Activated CD4-positive, alpha-beta memory T cell treated with anti-CD3 and anti-CD28 coated beads for 36 hours (primary cell): ENCODE measurements around the gene FAM78A. TPM values are rescaled to one million over a fixed set of nuclear protein-coding genes. Genes with fewer than 3 reads are reported as not detected.

ENCODE experiments used
- CTCF ChIA-PET: fragments of 350-600 bp; sonication (Branson Sonifier 250); formaldehyde crosslinking; loops from one replicate; lab custom pipeline; 2021; ENCODE audit warnings: antibody characterized with exemption, inconsistent platforms; lab: Charles Lee
- POLR2A ChIA-PET: fragments of 350-600 bp; sonication (Branson Sonifier 250); formaldehyde crosslinking; loops from one replicate; lab custom pipeline; 2021; ENCODE audit warnings: antibody characterized with exemption; lab: Charles Lee
- DNase-seq: peaks from one replicate; pipeline ENCODE4 v3.0.0-alpha.2; 2020
- H3K27ac Mint-ChIP-seq: one replicate; pipeline ENCODE4 v1.8.0; 2021; ENCODE audit warnings: mixed read lengths
- H3K27me3 Mint-ChIP-seq: one replicate; pipeline ENCODE4 v1.8.0; 2021; ENCODE audit warnings: mixed read lengths
- H3K36me3 Mint-ChIP-seq: one replicate; pipeline ENCODE4 v1.8.0; 2021; ENCODE audit warnings: mixed read lengths
- H3K4me1 Mint-ChIP-seq: one replicate; pipeline ENCODE4 v1.8.0; 2021; ENCODE audit warnings: low read depth, mixed read lengths
- H3K4me3 Mint-ChIP-seq: one replicate; pipeline ENCODE4 v1.8.0; 2021; ENCODE audit warnings: mild to moderate bottlenecking, mixed read lengths
- H3K9me3 Mint-ChIP-seq: one replicate; pipeline ENCODE4 v1.8.0; 2021; ENCODE audit warnings: mixed read lengths
- intact Hi-C: fragments of 100-400 bp; cut with micrococcal nuclease; formaldehyde crosslinking; loops from one replicate; pipeline ENCODE4 v1.15.1; 2023
- total RNA-seq, 2 experiments: library from RNA; stranded (reverse); gene quantifications; one replicate each; pipeline ENCODE4 v1.2.3, GENCODE V29; 2021

The FAM78A gene
- 10 to 100 TPM; 34.0 to 36.2 TPM for total RNA-seq

DNA sequence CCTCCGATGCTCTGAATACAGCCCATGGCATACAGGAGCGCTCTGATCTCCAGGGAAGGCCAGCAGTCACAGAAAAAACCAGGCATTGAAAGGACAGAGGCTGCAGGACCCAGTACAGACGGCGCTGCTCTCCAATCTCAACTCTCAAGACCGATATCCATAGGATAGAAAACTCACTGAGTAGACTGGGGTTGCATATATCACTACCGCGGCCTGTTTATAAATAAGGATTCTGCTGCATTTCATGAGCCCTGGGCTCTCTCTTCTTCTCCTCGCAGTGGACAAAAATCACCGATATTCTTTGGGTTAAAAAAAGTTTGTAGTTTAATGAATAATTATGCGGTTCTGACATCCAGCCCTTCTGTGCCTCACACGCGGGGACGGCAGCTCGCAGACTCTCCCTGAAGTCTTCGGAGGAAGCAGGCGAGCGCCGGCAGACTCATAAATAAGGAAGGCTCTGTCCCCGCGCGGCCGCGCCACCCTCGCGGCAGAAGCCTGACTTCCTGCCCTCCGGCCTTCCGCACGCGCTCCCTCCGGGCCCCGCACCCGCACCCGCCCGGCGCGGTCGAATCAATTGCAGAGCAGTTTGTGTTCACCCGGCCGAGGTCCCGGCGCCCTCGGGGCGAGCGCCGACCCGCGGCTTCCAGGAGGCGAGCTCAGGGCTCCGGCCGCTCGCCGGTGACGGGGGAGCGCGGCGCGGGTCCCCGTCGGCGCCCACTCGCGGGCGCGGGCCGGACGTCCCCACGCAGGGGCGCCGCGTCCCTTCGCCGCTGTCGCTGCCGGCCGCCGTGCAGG is at the start of gene FAM78A:
FAM78A (minus strand) TSS at position 417 of the 795 bp plus-strand sequence; CDS start at position 86, 331 bp downstream.
- H3K27ac Mint-ChIP-seq = peak within 1 kb of the TSS; percentile 97

DNA sequence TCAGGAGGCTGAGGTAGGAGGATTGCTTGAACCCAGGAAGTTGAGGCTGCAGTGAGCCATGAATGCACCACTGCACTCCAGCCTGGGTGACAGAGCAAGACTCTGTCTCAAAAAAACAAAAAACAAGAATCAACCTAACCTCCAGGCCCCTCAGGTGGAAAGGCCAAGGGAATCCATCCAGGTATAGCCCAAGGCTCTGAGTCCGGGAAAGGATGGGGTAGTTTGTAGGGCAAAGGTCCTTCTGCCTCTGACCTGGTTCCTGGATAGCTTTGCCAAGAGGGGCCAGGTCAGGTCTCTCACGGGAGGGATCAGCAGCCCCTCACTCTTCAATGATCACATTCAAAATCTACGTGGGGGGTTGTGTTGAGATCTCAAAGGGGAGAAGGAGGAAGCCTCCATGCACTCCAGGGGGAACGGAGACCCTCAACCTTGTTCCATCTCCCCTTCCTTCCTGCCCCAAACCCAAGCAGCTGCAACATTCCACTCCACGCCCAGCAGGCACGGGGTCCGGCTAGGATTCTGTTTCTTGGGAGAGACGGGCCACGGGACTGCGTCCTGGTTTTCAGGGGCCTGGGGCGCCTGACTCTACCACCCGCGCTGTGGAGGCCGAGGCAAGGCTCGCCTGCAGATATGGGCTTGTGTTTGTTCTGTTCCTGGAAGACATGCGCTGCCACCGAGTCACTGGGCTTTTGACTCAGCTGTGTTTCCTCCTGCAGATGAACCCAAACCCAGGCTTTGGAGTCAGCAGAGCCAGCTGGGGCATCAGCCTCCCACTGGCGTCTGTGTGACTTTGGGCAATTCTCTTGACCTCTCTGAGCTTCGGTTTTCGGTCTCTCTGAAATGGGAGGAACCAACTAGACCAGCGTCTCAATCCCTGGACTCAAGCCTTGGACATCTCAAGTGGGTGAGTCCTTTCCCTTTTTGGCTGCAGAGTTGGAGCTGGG is 48.7 kb upstream of the FAM78A start:
- no peak for DNase-seq
- no peaks in the 10 kb centered on the region for H3K27me3 Mint-ChIP-seq
- ChIA-PET CTCF (interaction anchor here (1.5 kb wide), 1 partner anchor 12 kb away, joined by 10 read pairs; no protein-coding TSS in a partner anchor), POLR2A (interaction anchor here (0.7 kb wide), 1 partner anchor 24 kb away, joined by 3 read pairs; no protein-coding TSS in a partner anchor)
- intact Hi-C loops = no loop called here
- H3K4me1 Mint-ChIP-seq = no peaks in the 10 kb centered on the region
- H3K36me3 Mint-ChIP-seq = no peaks in the 10 kb centered on the region
- H3K9me3 Mint-ChIP-seq = no peaks in the 10 kb centered on the region
- H3K27ac Mint-ChIP-seq = no peak overlapping the region
- H3K4me3 Mint-ChIP-seq = no peak overlapping the region

More for the DNA sequence above, at the start of gene FAM78A:
- H3K9me3 Mint-ChIP-seq = no peaks in the 10 kb centered on the region
- H3K36me3 Mint-ChIP-seq = peaks cover 43% of the 10 kb centered on the region
- ChIA-PET CTCF (interaction anchor here (1.0 to 11.5 kb wide), 4 partner anchors 8 to 97 kb away, joined by 3 to 109 read pairs (median 4); no protein-coding TSS in a partner anchor), POLR2A (interaction anchor here (0.9 to 11.6 kb wide), 3 partner anchors 22 to 151 kb away, joined by 3 to 180 read pairs (median 5); partner anchors contain the start of gene NUP214)
- peak; percentile 71 for DNase-seq
- peak within 1 kb of the TSS; percentile 99 for H3K4me3 Mint-ChIP-seq
- H3K4me1 Mint-ChIP-seq = peaks cover 26% of the 10 kb centered on the region
- intact Hi-C loops = loop anchor here (5.0 kb wide), 1 partner anchor 226 kb away; the partner anchor contains the start of gene POMT1
- no peaks in the 10 kb centered on the region for H3K27me3 Mint-ChIP-seq

- H3K9me3 Mint-ChIP-seq = no peaks in the 10 kb centered on the region
- intact Hi-C loops = no loop called here
- POLR2A ChIA-PET = no interaction called here
- no peaks in the 10 kb centered on the region for H3K36me3 Mint-ChIP-seq
- H3K27ac Mint-ChIP-seq = no peak overlapping the region
- H3K4me1 Mint-ChIP-seq = no peaks in the 10 kb centered on the region
- H3K27me3 Mint-ChIP-seq = no peaks in the 10 kb centered on the region
- CTCF ChIA-PET = interaction anchor here (2.3 kb wide), 1 partner anchor 13 kb away, joined by 11 read pairs; no protein-coding TSS in a partner anchor
- H3K4me3 Mint-ChIP-seq = no peak overlapping the region
- DNase-seq = no peak
Observed at GRCh38 chr9:131323629-131324028, 47.3 kb upstream of the FAM78A start.

GRCh38 chr9:131320031-131320685 is 43.8 kb upstream of the FAM78A start:
- Mint-ChIP-seq H3K27me3 (no peaks in the 10 kb centered on the region), H3K36me3 (no peaks in the 10 kb centered on the region), H3K4me3 (no peak overlapping the region), H3K27ac (no peak overlapping the region), H3K4me1 (no peaks in the 10 kb centered on the region), H3K9me3 (no peaks in the 10 kb centered on the region)
- intact Hi-C loops = no loop called here
- ChIA-PET POLR2A (no interaction called here), CTCF (interaction anchor here (2.0 kb wide), 1 partner anchor 16 kb away, joined by 8 read pairs; no protein-coding TSS in a partner anchor)
- no peak for DNase-seq

DNA sequence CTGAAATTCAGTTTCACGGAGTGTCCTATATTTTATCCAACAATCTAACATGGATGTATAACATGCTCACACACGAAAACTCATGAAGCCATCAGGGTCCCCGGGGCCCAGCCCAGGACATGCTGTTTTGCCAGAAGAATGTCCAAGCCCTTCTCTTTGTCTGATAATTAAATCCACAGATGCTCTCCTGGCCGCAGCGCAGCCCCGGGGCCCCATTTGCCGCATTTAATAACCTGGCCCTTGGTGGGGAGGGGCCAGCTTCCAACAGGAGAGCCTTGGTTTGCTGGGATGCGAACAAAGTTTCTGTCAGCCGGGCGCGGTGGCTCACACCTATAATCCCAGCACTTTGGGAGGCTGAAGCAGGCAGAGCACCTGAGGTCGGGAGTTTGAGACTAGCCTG is 43.2 kb upstream of the FAM78A start:
- intact Hi-C loops = no loop called here
- H3K27ac Mint-ChIP-seq = no peak overlapping the region

DNA sequence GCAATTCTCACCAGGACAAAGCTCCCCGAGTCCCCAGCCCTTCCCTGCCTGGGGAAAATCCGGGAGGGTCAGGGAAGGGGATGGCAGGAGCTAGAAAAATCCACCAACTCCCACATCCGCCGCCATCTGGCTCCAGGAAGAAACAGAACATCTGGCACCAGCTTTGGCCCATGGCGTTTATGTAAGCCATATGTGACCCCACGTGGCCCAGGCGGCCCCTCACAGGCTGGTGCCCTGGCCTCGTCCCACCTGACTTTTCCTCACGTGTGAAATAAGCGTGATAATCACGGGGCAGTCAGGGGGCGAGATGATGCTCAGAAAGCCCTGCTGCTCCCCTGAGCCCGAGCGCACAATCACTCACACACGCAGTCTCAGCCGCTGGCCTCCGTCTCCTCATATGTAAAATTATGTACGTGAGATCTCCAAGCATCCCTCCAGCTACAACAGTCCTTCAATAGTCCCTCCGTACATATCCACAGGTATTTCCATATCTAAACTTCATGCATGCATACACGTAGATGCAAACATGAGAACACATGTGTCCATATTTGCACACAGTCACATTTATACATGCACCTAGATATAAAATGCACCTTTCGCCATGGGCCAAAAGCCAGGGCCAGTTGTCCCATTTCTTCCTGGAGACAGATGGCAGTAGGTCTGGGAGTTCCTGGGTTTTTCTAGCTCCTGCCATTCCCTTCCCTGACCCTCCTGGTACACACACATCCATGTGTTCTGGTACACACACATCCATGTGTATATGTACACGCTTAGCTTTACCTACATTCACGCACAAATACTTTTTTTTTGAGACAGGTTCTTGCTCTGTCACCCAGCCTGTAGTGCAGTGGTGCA is 42.1 kb upstream of the FAM78A start:
- H3K4me3 Mint-ChIP-seq = no peak overlapping the region
- H3K27me3 Mint-ChIP-seq = peaks cover 2% of the 10 kb centered on the region
- no peak overlapping the region for H3K27ac Mint-ChIP-seq
- DNase-seq = no peak
- POLR2A ChIA-PET = no interaction called here
- H3K4me1 Mint-ChIP-seq = no peaks in the 10 kb centered on the region
- H3K36me3 Mint-ChIP-seq = no peaks in the 10 kb centered on the region
- intact Hi-C loops = no loop called here
- H3K9me3 Mint-ChIP-seq = no peaks in the 10 kb centered on the region
- CTCF ChIA-PET = interaction anchor here (1.3 kb wide), 1 partner anchor 18 kb away, joined by 4 read pairs; no protein-coding TSS in a partner anchor

More for the DNA sequence above, 43.2 kb upstream of the FAM78A start:
- Mint-ChIP-seq H3K9me3 (no peaks in the 10 kb centered on the region), H3K36me3 (no peaks in the 10 kb centered on the region), H3K4me1 (no peaks in the 10 kb centered on the region), H3K4me3 (no peak overlapping the region), H3K27me3 (peaks cover 2% of the 10 kb centered on the region)
- ChIA-PET POLR2A (no interaction called here), CTCF (interaction anchor here (2.0 kb wide), 1 partner anchor 17 kb away, joined by 8 read pairs; no protein-coding TSS in a partner anchor)
- no peak for DNase-seq

GRCh38 chr9:131312822-131313770 is 36.8 kb upstream of the FAM78A start:
- no peak overlapping the region for H3K27ac Mint-ChIP-seq
- intact Hi-C loops = no loop called here
- peaks cover 2% of the 10 kb centered on the region for H3K27me3 Mint-ChIP-seq
- DNase-seq = no peak
- H3K4me3 Mint-ChIP-seq = no peak overlapping the region
- H3K4me1 Mint-ChIP-seq = peaks cover 10% of the 10 kb centered on the region
- ChIA-PET POLR2A (no interaction called here), CTCF (no interaction called here)
- H3K9me3 Mint-ChIP-seq = no peaks in the 10 kb centered on the region
- no peaks in the 10 kb centered on the region for H3K36me3 Mint-ChIP-seq

DNA sequence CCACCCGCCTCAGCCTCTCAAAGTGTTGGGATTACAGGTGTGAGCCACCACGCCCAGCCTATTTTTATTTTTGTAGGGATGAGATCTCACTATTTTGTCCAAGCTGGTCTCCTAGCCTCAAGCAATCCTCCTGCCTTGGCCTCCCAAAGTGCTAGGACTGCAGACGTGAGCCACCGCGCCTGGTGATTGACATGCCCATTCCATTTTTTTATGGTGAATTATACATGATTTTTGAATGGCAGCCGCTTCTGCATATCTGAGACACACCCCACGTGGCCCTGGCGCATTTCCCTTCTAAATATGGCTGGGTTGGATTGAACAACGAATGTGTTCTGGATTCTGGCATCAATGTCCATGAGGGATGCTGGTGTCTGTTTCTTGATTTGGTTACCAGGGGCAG is 35.9 kb upstream of the FAM78A start:
- POLR2A ChIA-PET = interaction anchor here (1.1 kb wide), 1 partner anchor 187 kb away, joined by 3 read pairs; the partner anchor contains the start of gene NUP214
- intact Hi-C loops = no loop called here
- CTCF ChIA-PET = no interaction called here
- Mint-ChIP-seq H3K9me3 (no peaks in the 10 kb centered on the region), H3K36me3 (no peaks in the 10 kb centered on the region), H3K4me1 (peaks cover 10% of the 10 kb centered on the region), H3K4me3 (no peak overlapping the region), H3K27ac (no peak overlapping the region), H3K27me3 (peaks cover 2% of the 10 kb centered on the region)
- DNase-seq = no peak

DNA sequence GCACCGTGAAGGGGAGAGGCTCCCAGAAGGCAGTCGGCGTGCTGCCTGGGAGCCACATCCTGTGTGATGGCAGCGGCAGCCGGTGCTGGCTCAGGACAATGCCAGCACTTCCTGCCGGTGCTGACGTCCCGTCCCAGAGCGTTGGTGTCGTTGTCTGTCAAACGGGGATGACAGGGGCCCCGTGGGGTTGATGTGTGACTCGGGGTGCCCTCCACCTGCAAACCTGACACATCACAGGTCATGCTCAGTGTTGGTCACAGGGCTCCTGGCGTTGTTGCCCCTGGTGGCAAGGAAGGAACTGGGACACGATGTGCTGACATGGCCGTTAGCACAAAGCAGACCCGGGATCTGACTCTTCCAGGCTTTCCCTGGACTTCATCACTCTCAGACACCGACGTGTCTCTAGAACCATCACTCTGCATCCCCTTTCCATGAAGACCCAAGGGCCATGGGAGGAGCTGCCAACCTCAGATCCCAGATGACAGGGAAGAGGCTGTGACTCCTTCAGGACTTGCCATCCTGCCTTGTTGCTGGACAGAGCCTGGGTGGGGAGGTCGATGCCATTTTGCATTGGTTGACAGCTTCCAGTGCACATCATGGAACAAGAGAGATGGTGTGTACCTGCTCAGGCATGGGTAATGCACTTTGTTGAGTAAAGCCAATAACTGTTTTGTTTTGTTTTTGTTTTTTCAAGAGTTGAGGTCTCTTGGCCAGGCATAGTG is 34.7 kb upstream of the FAM78A start:
- peak overlapping the region; percentile 25 for H3K27ac Mint-ChIP-seq
- H3K36me3 Mint-ChIP-seq = no peaks in the 10 kb centered on the region
- CTCF ChIA-PET = interaction anchor here (1.0 kb wide), 1 partner anchor 41 kb away, joined by 4 read pairs; no protein-coding TSS in a partner anchor
- intact Hi-C loops = loop anchor here (2.0 kb wide), 1 partner anchor 32 kb away; no protein-coding TSS in a partner anchor
- peaks cover 10% of the 10 kb centered on the region for H3K4me1 Mint-ChIP-seq
- DNase-seq = peak; percentile 87
- H3K9me3 Mint-ChIP-seq = no peaks in the 10 kb centered on the region
- POLR2A ChIA-PET = no interaction called here
- H3K4me3 Mint-ChIP-seq = peak overlapping the region; percentile 35
- H3K27me3 Mint-ChIP-seq = peaks cover 2% of the 10 kb centered on the region
